GM12874 (cell line): ENCODE measurements around the gene RSU1.

ENCODE experiments used
- TF ChIP-seq, protein P1 (sequence below): IDR thresholded peaks from 2 replicates; pipeline ENCODE4 v1.5.1; 2011; ENCODE audit warnings: low read depth, mild to moderate bottlenecking, control low read depth, low read length, moderate library complexity; ENCODE audit not compliant: insufficient read depth

The RSU1 gene

DNA sequence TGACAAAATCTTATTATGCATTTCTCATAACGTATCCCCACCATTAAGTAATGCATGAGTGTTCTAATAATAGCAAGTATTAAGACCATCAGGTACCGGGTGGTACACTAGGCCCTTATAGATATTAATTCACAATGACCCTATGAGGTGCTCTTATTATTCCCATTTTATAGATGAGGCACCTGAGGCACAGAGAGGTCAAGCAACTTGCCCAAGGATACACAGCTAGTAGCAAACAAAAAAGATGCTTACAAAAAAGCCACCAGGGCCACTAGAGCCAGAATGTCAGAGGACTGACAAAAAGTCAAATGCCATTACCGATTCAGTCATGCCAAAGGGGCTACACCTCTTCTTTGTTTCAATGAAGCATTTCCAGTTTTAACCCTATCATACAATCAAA, 5.9 kb downstream of the RSU1 start:
- TF ChIP-seq, protein P1, sequence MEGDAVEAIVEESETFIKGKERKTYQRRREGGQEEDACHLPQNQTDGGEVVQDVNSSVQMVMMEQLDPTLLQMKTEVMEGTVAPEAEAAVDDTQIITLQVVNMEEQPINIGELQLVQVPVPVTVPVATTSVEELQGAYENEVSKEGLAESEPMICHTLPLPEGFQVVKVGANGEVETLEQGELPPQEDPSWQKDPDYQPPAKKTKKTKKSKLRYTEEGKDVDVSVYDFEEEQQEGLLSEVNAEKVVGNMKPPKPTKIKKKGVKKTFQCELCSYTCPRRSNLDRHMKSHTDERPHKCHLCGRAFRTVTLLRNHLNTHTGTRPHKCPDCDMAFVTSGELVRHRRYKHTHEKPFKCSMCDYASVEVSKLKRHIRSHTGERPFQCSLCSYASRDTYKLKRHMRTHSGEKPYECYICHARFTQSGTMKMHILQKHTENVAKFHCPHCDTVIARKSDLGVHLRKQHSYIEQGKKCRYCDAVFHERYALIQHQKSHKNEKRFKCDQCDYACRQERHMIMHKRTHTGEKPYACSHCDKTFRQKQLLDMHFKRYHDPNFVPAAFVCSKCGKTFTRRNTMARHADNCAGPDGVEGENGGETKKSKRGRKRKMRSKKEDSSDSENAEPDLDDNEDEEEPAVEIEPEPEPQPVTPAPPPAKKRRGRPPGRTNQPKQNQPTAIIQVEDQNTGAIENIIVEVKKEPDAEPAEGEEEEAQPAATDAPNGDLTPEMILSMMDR = no peak

GRCh38 chr10:16809074-16809718, 8.0 kb downstream of the RSU1 start:
- TF ChIP-seq, protein P1 = peak; percentile 71

DNA sequence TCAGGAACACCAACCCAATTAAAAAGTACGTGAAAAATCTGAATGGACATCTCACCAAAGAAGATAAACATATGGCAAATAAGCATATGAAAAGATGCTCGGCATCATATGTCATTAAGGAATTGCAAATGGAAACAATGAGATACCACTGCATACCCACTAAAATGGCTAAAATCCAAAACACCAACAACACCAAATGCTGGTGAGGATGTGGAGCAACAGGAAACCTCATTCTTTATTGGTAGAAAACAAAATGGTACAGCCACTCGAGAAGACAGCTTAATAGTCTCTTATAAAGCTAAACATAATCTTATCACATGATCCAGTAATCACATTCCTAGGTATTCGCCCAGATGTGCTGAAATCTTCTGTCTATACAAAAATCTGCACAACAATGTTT, 13.1 kb downstream of the RSU1 start:
- TF ChIP-seq, protein P1 = no peak

DNA sequence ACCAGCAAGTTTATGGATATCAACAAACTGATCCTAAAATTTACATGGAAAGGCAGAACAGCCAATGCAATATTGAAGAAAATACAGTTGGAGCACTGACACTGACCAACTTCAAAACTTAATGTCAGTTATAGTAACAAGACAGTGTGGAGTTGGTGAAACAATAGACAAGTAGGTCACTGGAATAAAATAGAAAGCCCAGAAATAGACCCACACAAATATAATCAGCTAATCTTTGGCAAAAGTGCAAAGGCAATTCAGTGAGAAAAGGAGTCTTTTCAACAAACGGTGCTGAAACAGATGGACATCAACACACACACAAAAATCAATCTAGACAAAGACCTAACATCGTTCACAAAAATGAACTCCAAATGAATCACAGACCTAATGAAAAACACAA, 13.8 kb downstream of the RSU1 start:
- TF ChIP-seq, protein P1 = no peak

DNA sequence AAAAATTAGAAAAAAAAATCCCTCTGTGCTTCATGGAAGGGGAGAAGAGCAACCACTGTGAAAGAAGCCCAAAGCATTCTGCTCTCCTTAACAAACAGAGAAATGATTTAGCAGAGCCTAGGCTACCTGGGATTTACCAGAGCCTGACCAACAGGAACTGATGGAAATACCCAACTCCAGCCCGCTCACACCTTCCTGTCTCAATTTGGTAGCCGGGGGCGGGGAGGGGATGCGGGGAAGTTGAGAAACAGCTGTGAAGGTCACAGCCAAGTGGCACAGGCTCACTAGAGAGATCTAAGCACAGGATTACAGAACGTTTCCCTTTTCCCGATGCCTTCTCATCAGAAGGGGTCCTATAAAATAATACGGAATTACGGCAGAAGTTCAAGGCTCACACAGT, 17.6 kb downstream of the RSU1 start:
- TF ChIP-seq, protein P1 = no peak

DNA sequence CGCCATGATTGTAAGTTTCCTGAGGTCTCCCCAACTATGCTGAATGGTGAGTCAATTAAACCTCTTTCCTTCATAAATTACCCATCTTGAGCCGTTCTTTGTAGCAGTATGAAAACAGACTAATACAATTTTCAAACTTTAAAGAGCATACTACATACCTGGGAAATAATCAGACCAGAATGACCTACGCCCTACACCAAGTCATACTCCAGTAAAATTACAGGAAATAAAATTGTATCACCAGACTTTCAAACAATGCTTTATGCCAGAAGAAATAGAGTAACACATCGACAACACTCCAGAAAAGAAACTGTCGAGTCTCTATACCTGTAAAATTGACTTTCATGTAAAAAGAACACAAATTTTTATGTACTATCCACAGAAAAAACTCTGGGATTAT, 18.7 kb downstream of the RSU1 start:
- TF ChIP-seq, protein P1 = no peak

DNA sequence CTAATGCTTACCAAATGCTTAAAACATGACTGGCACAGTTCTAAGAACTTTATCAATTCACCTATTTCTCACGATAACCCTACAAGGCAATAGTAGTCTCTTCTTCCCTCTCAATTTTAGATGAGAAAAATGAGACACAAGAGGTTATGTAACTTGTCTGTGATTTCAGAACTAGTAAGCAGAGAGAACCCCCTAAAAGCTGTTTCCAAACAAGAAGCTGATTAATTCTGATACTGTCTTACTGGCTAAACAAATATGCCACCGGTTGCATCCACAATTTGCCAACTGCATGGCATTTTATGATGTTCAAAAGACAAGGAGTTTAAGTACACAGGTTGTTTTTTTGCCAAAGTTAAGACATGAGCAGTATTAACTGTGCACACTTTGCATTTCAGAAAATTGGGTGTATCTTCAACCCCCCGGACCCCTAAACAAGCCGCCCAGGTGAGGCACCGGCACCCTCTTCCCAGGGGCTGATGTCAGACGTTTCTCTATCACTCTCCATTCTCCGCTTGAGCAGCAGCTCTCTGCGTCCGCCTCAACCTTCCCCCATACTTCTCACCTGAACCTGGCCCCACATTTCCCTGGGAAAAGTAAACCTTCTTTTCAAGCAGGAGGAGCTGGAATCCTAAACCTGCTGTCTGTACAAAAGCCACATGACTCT, 21.7 kb downstream of the RSU1 start:
- TF ChIP-seq, protein P1 = no peak
